Hindlimb muscle (tissue), 1 donor: ENCODE data around the gene BATF. TPM values are rescaled to one million over a fixed set of nuclear protein-coding genes. Genes with fewer than 3 reads are reported as not detected.

Experiments used
- DNase-seq: peaks from one replicate; pipeline ENCODE4 v3.0.0-alpha.2; 2013
- polyA plus RNA-seq: library from polyadenylated mRNA; unstranded; fragments of 120-200 nt; gene quantifications from one replicate; pipeline ENCODE4 v1.2.1, GENCODE V29; 2013; ENCODE audit not compliant: insufficient read length

BATF gene
- polyA plus RNA-seq, 1 donor: 1.0 TPM

DNA sequence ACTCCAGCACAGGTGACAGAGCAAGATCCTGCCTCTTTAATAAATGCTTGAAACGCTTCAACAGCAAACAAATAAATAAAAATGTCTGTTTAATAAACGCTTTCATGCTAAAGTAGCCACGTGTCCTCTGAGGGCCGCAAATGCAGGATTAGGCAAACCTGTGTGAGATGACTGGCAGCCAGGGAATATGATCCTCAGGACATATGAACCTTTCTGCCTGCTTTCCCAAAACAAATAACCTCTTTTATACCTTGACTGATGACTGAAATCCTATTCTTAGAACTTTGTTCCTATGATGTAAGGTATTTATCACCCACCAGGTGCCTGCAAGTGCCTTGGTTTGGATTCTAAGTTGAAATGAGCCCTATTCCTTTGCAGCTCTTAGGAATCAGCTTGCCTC, 41.7 kb downstream of the BATF start:
- no peak for DNase-seq

DNA sequence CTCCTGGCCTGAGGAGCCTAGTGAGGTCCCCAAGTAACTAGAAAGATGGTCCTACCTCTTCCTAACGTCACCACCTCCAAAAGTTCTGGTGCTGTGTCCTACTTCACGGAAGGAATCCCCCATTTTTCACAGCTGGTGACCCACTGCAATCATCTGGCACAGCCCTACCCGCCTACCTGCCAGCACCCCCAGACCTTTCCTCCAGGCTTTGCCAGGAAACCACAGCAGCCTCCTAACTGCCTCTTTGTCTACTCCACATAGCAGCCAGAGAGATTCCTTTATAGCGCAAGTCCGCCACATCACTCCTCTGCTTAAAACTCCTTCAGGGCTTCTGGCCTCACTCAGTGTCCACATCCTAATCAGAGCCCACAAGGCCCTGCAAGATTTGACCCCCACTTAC, 42.8 kb downstream of the BATF start:
- DNase-seq: no peak

DNA sequence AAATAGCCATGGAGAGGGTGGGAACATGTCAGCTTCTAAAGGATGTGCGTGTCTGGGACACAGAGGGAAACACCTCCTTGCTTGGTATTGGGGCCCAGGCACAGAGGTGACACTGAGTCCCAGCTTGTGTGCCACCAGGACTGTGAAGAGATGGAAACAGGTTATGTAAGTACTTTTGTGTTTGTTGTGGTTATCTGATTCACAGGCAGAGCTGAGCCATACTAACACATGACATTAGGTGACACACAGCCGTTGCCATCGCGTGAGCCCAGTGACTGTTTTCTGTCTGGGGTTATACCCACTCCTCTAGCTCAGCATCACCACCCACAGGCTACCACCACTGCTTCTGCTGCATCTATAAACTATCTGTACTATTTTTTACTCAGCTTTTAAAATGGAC, 44.1 kb downstream of the BATF start:
- no peak for DNase-seq

DNA sequence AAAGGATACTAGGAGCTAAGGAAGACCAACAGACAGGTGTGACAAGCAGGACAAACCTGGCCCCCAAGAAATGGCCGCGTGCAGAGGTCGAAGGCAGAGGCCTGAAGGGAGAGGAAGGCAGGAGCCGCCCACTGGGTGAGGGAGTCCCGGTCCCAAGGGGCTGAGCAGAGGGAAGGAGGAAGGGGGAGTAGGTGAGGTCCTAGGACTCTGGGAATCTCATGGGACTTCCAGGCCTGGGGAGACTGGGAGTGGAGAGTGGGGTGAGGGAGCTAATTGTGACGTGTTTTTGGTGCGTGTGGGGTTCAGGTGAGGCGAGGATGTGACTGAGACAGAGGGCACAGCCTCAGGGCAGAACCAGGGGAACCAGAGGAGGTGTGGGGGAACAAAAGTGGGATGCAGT, 44.5 kb downstream of the BATF start:
- DNase-seq: no peak

DNA sequence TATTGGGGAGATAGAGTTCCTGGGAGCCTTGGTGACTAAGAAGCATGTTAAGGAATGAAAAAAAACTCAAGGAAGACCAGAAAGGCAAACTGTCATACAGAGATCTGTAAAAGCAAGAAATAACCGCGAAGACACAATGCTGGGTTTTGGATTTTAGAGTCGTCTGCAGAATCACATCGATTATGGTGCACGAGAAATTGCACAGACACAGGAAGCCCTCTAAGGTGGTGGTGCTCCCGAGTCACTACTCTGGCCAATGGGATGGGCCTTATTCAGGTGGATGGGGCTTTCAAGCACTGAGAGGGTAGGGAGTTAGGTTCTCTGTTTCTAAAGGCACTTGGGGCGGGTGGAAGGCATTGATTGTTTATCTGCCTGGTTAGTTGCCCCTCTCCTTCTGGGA, 45.9 kb downstream of the BATF start:
- no peak for DNase-seq

DNA sequence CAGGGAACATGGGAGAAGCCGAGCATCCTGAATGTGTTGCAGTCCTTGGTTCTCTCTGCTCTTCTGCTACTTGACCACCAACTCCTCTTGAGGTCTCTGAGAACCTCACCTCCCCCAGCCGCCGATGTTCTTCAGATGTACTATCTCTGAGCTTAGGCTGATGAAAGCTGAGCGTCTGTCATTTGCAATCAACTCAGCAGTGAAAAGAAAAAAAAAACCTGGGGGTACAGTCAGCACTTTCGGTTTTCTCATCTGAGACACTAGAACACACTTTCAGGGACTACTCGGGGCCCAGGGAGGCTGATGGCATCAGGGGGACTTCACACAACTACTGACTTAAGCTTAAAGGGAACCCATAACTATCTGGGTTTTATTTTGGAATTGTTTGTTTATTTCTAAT, 46.5 kb downstream of the BATF start:
- DNase-seq: no peak

DNA sequence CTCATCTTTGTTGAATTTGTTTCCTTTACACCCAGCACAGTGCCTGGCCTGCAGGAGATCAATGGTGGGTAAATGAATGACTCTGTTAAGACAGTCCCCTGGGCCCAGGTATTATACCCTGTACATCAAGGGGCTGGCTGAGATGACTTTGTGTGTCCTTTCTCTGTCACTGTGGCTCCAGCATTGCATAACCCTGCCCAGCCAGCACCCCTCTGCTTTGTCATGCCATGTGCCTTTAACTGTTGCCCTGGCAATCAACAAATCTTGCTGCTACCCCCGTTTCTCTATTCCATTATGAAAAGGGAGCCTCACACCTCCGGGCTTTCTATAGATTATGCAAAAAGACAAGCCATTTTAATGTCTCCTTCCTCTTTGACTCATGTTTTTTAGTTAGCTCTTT, 48.5 kb downstream of the BATF start:
- DNase-seq: no peak

DNA sequence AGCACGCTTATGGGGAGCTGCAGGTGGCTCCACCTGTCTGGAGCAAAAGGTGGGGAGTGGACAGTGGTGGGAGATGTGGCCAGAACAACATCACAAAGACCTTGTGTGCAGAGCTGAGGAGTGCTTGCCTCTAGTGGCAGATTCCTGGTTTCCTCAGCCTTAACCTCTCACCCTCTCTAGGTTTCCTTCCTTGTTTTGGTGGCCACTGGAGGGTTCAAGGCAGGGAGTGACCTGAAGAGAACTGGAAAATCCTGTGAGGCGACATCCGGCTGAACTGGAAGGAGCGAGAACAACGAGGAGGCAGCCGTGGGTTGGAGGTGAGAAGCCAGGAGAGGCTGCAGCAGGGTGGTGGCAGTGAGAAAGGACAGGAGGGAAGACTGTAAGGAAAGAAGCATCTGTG, 49.8 kb downstream of the BATF start:
- no peak for DNase-seq

DNA sequence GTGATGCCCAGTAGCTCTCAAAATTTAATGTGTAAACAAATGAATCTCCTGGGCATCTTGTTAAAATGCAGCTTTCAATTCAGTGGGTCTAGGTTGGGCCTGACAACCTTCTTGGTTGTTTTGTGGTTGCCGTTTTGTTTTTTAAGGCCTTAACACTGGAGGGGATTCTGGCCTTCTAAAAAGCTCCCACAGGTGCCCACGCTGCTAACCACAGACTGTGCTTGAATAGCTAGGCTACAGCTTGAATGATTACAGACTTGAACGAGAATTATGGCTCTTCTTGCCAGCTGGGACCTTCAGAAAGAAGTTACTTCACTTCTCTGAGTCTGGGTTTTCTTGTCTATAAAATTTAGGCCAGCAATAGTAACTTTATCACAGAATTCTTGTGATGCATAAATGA, 54.8 kb downstream of the BATF start:
- DNase-seq: no peak

DNA sequence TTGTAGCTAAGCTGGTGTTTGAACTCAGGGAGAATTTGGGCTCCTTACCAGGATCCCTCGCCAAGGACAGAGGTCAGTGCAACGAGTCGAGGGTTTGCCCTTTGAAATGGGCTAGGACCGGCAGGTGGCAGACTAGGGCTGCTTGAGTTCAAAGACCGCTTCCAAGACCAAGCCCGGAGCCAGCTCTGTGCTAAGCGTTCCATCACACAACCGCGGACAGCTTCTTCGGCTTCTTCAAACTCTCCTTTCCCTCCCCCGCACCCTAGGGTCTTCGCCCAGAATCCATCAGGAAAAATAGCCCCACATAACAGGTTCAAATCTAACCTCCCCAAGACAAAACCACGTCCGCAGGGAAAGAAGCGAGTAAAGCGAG, 55.4 kb downstream of the BATF start:
- DNase-seq: peak; percentile 77

DNA sequence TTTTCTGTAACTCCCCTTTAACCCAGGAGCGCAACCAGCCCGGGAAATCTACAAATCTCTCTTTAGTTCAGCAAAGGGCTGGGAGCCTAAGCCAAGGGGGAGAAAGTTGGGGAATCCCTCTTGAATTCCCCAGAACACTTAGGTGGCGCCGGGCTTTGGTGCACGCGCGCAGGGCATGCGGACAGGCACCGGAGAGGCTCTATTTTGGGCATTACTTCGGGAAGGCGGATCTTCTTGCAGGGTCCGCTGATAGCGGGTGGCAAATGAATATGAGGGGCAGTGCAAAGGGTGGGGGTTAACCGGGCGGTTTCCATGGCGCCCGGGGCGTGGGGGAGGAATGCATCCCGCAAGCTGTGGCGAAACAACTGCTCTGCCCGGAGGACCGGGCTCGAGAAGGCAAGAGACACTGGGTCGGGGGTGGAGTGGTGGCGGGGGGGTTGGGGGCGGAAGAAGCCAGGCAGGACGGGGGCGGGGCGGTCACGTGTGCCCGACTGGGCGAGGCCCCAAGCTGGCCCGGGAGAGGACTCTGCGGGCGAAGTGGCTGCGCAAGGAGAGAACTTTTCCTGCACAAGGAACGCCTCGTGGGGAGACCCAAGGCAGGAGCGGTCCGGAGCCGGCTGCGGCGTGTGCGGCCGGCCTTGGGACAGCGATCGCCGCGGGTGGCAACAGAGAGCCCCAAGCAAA, 56.0 kb downstream of the BATF start, which contains the start of gene FLVCR2:
FLVCR2 (plus strand) TSS at position 519 of the 684 bp plus-strand sequence. CDS start 353 bp downstream, outside the sequence.
- peak; percentile 74 for DNase-seq

DNA sequence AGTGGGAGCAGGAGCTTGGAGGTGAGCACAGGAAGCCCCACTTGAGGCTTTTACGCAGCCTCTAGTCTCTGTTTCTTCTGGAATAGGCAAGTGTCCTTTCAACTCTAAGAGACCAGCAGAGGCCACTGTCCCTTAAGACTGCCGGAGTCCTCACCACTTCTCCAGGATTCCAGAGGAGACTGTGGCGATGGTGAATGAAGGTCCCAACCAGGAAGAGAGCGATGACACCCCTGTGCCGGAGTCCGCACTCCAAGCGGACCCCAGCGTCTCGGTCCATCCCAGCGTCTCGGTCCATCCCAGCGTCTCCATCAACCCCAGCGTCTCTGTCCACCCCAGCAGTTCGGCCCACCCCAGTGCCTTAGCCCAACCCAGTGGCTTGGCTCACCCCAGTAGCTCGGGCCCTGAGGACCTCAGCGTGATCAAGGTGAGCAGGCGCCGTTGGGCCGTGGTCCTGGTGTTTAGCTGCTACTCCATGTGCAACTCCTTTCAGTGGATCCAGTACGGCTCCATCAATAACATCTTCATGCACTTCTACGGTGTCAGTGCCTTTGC, 56.6 kb downstream of the BATF start:
- DNase-seq: no peak

DNA sequence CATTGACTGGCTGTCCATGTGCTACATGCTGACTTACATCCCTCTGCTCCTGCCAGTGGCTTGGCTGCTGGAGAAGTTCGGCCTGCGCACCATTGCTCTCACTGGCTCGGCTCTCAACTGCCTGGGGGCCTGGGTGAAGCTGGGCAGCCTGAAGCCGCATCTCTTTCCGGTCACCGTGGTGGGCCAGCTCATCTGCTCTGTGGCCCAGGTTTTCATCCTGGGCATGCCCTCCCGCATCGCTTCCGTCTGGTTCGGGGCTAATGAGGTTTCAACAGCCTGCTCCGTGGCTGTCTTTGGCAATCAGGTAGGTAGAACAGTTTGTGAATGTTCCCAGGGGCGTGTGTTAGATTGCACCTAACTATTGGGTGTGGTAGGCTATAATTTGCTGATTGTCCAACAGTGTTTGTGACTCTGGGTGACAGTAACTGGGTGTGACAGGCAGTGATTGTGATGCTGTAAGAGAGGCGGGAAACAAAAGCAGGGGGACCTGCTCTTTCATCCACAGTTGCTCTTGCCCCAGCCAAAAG, 57.1 kb downstream of the BATF start:
- no peak for DNase-seq

DNA sequence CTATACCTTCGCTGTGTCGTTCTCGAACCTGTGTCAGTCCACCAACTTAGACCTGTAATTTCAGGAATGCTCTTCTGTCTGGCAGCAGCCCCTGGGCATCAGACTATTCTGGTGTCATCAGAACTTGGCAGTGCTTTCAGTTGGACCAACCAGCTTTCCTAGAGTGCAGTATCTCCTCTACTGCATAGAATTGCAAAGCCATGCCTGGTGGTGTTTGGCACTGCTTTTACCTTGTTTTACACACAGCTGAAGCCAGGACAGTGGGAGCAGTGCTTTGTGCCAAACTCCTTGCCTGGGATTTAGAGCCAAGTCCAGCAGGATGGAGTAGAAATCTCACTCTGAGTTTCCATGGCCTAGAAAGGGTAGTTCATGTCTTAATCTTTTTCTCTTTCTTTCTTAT, 57.6 kb downstream of the BATF start:
- DNase-seq: no peak

DNA sequence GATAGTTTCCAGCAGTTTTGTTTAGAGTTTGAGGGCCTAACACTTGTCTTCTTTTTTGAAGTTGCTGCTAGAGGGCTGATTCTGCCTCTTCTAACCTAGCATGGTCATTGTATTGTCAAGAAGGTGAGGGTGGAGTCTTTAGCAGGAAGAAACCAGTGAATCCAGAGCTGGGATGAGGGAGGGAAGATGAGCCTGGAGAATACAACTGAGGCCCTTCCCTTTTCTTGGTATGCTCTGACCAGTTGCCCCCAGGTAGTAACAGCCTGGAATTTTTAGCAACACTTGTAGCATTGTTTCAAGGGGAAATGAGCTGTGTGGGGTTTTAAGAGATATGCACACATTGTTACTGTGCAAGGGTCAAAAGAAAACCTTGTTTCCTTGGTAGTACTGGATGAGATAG, 65.1 kb downstream of the BATF start:
- DNase-seq: no peak

DNA sequence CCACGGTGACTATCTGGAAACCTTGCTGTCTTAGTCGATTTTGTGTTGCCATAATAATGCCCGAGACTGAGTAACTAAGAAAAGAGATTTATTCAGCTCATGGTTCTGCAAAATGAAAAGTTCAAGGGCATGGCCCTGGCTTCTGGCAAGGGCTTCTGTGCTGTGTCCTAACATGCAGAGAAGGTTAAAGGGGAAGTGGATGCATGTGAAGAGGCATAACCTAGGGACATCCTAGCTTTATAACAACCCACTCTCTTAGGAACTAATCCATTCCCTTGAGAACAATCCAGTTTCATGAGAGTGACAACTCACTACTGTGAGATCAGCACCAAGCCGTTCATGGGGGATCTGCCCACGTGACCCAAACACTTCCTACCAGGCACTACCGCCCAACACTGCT, 67.7 kb downstream of the BATF start:
- DNase-seq: no peak

DNA sequence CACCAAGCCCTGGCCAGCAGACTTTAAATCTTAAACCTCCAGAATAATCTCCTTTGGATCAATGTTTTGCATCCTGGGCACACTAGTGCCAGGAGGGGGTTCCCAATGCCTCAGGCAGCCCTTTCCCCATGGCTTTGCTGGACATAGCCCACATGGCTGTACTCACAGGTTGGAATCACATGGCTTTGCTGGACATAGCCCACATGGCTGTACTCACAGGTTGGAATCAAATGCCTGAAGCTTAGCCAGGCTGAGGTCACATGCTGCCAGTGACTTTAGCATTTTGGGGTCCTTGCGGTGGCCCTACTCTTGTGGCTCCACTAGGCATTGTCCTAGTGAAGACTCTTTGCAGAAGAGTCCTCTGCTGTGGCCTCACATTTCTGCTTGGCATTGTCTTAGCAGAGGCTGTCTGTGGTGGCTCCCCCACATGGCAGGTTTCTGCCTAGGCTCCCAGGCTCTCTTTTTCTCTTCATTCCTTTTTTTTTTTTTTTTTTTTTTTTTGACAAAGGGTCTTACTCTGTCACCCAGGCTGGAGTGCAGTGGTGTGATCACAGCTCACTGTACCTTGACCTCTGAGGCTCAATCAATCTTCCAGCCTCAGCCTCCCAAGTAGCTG, 69.2 kb downstream of the BATF start:
- no peak for DNase-seq

DNA sequence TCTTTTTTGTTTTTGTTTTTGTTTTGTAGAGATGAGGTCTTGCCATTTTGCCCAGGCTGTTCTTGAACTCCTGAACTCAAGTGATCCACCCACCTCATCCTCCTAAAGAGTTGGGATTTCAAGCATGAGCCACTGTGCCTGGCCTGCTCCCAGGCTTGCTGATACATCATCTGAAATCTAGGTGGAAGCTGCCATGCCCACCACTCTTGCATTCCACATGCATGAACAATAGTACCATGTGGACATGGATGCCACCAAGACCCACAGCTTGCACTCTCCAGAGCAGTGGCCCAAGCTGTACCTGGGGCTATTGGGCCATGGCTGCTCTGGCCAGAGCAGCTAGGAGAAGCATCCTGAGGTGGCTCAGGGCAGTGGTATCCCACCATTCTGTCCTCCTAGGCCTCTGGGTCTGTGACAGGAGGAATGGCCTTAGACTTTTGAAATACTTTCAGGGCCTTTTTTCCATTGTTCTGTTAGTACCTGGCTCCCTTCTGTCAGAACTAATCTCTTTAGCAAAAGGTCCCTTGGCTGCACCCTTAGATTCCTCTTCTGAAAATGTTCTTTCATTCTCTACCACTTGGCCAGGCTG, 69.8 kb downstream of the BATF start:
- DNase-seq: no peak

DNA sequence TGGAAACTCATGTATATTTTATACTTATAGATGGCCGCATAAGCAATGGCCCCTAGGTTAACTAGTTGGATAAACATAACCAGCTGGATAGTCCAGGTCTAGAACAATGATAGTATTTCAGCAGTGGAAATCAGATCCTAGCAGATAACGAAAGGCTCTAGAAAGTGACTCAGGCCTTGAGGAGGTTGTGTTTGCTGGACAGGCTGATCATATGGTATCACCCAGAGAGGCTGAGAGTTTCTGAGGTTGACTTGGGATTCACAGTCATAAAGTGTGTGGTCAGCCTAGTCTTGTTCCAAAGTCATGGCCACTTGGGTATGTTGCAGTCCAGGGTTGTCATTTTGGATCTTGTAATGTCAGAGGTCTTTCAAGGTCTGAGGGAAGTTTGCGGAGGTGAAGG, 73.0 kb downstream of the BATF start:
- no peak for DNase-seq
